GM12891 (cell line): ENCODE data around the gene CELF6.

Experiments
- PAX5 ChIP-seq: IDR thresholded peaks from 2 replicates; pipeline ENCODE4 v1.6.1; 2011; ENCODE audit warnings: low read length, moderate library complexity, mild to moderate bottlenecking; ENCODE audit not compliant: insufficient read depth, severe bottlenecking
- POLR2A ChIP-seq: IDR thresholded peaks from 2 replicates; pipeline ENCODE4 v1.6.1; 2011; ENCODE audit warnings: low read depth, low read length, control low read depth
- POLR2AphosphoS5 ChIP-seq: IDR thresholded peaks from 2 replicates; pipeline ENCODE4 v1.6.1; 2011; ENCODE audit warnings: low read depth, low read length, control low read depth
- POU2F2 ChIP-seq: IDR thresholded peaks from 2 replicates; pipeline ENCODE4 v1.6.1; 2011; ENCODE audit warnings: low read depth, mild to moderate bottlenecking, control low read depth, low read length, moderate library complexity
- SPI1 ChIP-seq: IDR thresholded peaks from 2 replicates; pipeline ENCODE4 v1.6.1; 2011; ENCODE audit warnings: low read depth, low read length, control low read depth
- TAF1 ChIP-seq: IDR thresholded peaks from 2 replicates; pipeline ENCODE4 v1.6.1; 2011; ENCODE audit warnings: low read depth, low read length, control low read depth

DNA sequence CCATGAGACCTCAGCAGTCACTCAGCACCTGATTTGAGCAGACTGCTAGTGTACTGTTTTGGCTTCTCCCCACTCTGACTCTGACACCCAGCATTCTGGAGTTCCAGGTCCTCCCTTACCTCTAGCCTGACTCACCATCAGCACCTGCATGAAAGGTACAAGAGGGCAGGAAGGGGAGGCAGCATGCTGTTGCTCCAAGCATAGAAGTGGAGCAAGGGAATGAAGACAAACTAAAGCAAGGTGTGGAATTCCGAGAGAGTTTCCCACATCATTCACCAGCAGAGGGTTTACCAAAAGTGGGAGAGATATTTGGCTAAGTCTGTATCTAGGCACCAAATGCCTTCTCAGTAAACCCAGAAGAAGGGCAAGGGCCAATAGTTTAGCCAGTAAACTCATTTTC, 34.5 kb upstream of the CELF6 start:
- TF ChIP-seq POLR2AphosphoS5 = no peak
- no peak for TF ChIP-seq POLR2A
- no peak for TF ChIP-seq TAF1
- no peak for TF ChIP-seq SPI1
- no peak for TF ChIP-seq PAX5
- TF ChIP-seq POU2F2 = no peak
